HepG2 (cell line): ENCODE measurements around the gene CEP89. TPM values are rescaled to one million over a fixed set of nuclear protein-coding genes. Genes with fewer than 3 reads are reported as not detected.

Experiments
- ATAC-seq: fragments of 200-7000 bp; cut with Tn5 transposase; 3 replicates; pipeline ENCODE4 v1.9.1; 2020; ENCODE audit warnings: mild to moderate bottlenecking, moderate library complexity
- BruUV-seq: library from RNA; stranded (reverse); fragments of 400-500 nt; replicated peaks from 2 replicates; lab custom pipeline; 2021; lab: Mats Ljungman, UMichigan
- CTCF ChIA-PET: fragments of 300-600 bp; formaldehyde crosslinking; extraction: SDS; loops from one replicate; lab custom pipeline; 2021; ENCODE audit warnings: low total read pairs, inconsistent platforms, low intra/inter-chr PET ratio; lab: Yijun Ruan, JAX
- POLR2A ChIA-PET: fragments of 350-600 bp; sonication (Branson Sonifier 250); formaldehyde crosslinking; loops from one replicate; lab custom pipeline; 2020; ENCODE audit warnings: antibody characterized with exemption, inconsistent platforms; lab: Yijun Ruan, JAX
- DNase-seq: peaks from one replicate; pipeline ENCODE4 v3.0.0-alpha.2; 2015; ENCODE audit warnings: low spot score
- FAIRE-seq: peaks from 3 replicates; lab custom pipeline; 2011; peaks lifted over from hg19 to GRCh38; lab: Jason Lieb, UNC
- H2AFZ ChIP-seq: one replicate; pipeline ENCODE4 v1.6.1; 2011; ENCODE audit warnings: low read length, inconsistent platforms
- H3K27ac ChIP-seq: fragments of 300-600 bp; 3 replicates; pipeline ENCODE4 v1.8.0; 2011; ENCODE audit warnings: mixed run types, mild to moderate bottlenecking, mixed read lengths, low read length, inconsistent platforms; ENCODE audit not compliant: insufficient read depth; ENCODE audit errors: extremely low read length
- H3K27me3 ChIP-seq, 2 experiments: fragments of 200-600 bp in 1 of 2; 2 replicates in 1 of 2; 3 replicates in 1 of 2; pipeline versions ENCODE4 v1.6.0 to v1.8.0; 2011; ENCODE audit warnings: low read length in 2 of 2, mild to moderate bottlenecking in 2 of 2, moderate library complexity in 2 of 2, inconsistent platforms in 1 of 2; ENCODE audit not compliant: insufficient read depth in 2 of 2, control insufficient read depth in 1 of 2
- H3K36me3 ChIP-seq, 2 experiments: fragments of 200-600 bp in 1 of 2; replicated peaks in 1 of 2; 2 replicates in 1 of 2; 3 replicates in 1 of 2; pipeline versions ENCODE4 v1.5.1 to v1.8.0; 2011; ENCODE audit warnings: low read length in 2 of 2, inconsistent platforms in 1 of 2; ENCODE audit not compliant: insufficient read depth in 2 of 2, control insufficient read depth in 1 of 2
- H3K4me1 ChIP-seq: 2 replicates; pipeline ENCODE4 v1.5.1; 2012; ENCODE audit warnings: low read length, inconsistent platforms; ENCODE audit not compliant: insufficient read depth
- H3K4me2 ChIP-seq: 2 replicates; pipeline ENCODE4 v1.6.0; 2011; ENCODE audit warnings: low read depth, low read length, inconsistent platforms
- H3K4me3 ChIP-seq, 3 experiments: fragments of 200-600 bp in 1 of 3; sonication (generic), shearing (Covaris generic) in 1 of 3; replicated peaks in 1 of 3; 2 replicates each; pipeline ENCODE4 v1.5.1; 2011 to 2016; ENCODE audit warnings: low read length in 3 of 3, inconsistent platforms in 2 of 3, low read depth in 2 of 3, mild to moderate bottlenecking in 2 of 3, control low read depth in 1 of 3, mixed read lengths in 1 of 3; ENCODE audit not compliant: insufficient read depth in 1 of 3
- H3K79me2 ChIP-seq: one replicate; pipeline ENCODE4 v1.6.1; 2011; ENCODE audit warnings: low read length, inconsistent platforms; ENCODE audit not compliant: insufficient read depth
- H3K9ac ChIP-seq: 2 replicates; pipeline ENCODE4 v1.6.0; 2011; ENCODE audit warnings: mild to moderate bottlenecking, low read depth, low read length, inconsistent platforms; ENCODE audit not compliant: insufficient read depth
- H3K9me3 ChIP-seq: 2 replicates; pipeline ENCODE4 v1.5.1; 2012; ENCODE audit warnings: mild to moderate bottlenecking, low read length
- H4K20me1 ChIP-seq: 2 replicates; pipeline ENCODE4 v1.6.0; 2011; ENCODE audit warnings: inconsistent platforms, mild to moderate bottlenecking, low read length, moderate library complexity; ENCODE audit not compliant: insufficient read depth
- BATF2 ChIP-seq: sonication (generic); formaldehyde crosslinking; IDR thresholded peaks from 2 replicates; pipeline ENCODE4 v1.8.0; 2022; ENCODE audit warnings: mild to moderate bottlenecking, missing genetic modification reagents, moderate library complexity
- BCLAF1 ChIP-seq: fragments of 450-650 bp; IDR thresholded peaks from 2 replicates; pipeline ENCODE4 v1.6.1; 2017; ENCODE audit warnings: mild to moderate bottlenecking
- MLXIP ChIP-seq: sonication (generic); formaldehyde crosslinking; IDR thresholded peaks from 2 replicates; pipeline ENCODE4 v1.9.0; 2021; ENCODE audit warnings: missing genetic modification reagents, borderline replicate concordance
- RCOR2 ChIP-seq: IDR thresholded peaks from 2 replicates; pipeline ENCODE4 v1.6.1; 2016; ENCODE audit warnings: missing biosample characterization, missing genetic modification reagents
- STAG1 ChIP-seq: sonication (generic); formaldehyde crosslinking; IDR thresholded peaks from 2 replicates; pipeline ENCODE4 v1.4.0; 2020; ENCODE audit warnings: missing genetic modification reagents
- TIGD3 ChIP-seq: sonication (generic); formaldehyde crosslinking; IDR thresholded peaks from 2 replicates; pipeline ENCODE4 v1.5.1; 2020; ENCODE audit warnings: mild to moderate bottlenecking, missing genetic modification reagents, borderline replicate concordance
- TOE1 ChIP-seq: sonication (generic); formaldehyde crosslinking; IDR thresholded peaks from 2 replicates; pipeline ENCODE4 v1.4.0; 2020; ENCODE audit warnings: mild to moderate bottlenecking, missing genetic modification reagents
- ZC3H4 ChIP-seq: sonication (generic); formaldehyde crosslinking; IDR thresholded peaks from 2 replicates; pipeline ENCODE4 v1.4.0; 2020; ENCODE audit warnings: missing genetic modification reagents, borderline replicate concordance
- ZNF546 ChIP-seq: sonication (generic); formaldehyde crosslinking; conservative IDR thresholded peaks from 2 replicates; pipeline ENCODE4 v1.8.1; 2023; ENCODE audit warnings: mild to moderate bottlenecking, missing genetic modification reagents
- WGBS: methylation state at CpG from one replicate; pipeline ENCODE4 v1.1.6; 2017; ENCODE audit warnings: low lambda C conversion rate; 5-methylcytosine and 5-hydroxymethylcytosine counted together
- in situ Hi-C: cut with HindIII; loops from 2 replicates; pipeline ENCODE4 v1.10.0; 2017; ENCODE audit warnings: low pct_unique_long_range_greater_than_20kb; ENCODE audit not compliant: extremely low pct_ligation_motif_present
- intact Hi-C: fragments of 100-400 bp; cut with micrococcal nuclease; formaldehyde crosslinking; loops from one replicate; pipeline ENCODE4 v1.10.0; 2022; ENCODE audit not compliant: unreplicated experiment
- polyA plus RNA-seq, 8 experiments: library from polyadenylated mRNA; depleted of rRNA in 3 of 8; stranded (reverse) in 7 of 8; unstranded in 1 of 8; fragments of >200 nt; fragmentation: Illumina TruSeq in 4 of 8; extraction: Trizol in 4 of 8; gene quantifications; 2 replicates each; pipeline versions ENCODE4 v1.2.1 to v1.2.3, GENCODE V29; 2011 to 2016; ENCODE audit warnings: low read depth in 4 of 8, missing spikeins in 1 of 8, mixed read lengths in 1 of 8; ENCODE audit not compliant: insufficient read depth in 1 of 8
- total RNA-seq, 5 experiments: library from RNA; depleted of rRNA; stranded (reverse); fragments of >200 nt; fragmentation: Illumina TruSeq; extraction: Trizol; gene quantifications; 2 replicates each; pipeline ENCODE4 v1.2.3, GENCODE V29; 2016; ENCODE audit warnings: low read depth in 1 of 5
- TF ChIP-seq, protein P1 (sequence below): sonication (generic); formaldehyde crosslinking; IDR thresholded peaks from 2 replicates; pipeline ENCODE4 v1.4.0; 2020; ENCODE audit warnings: missing genetic modification reagents; ENCODE audit errors: not compliant biosample characterization
- TF ChIP-seq, protein P2 (sequence below): sonication (generic); formaldehyde crosslinking; IDR thresholded peaks from 2 replicates; pipeline ENCODE4 v1.4.0; 2020; ENCODE audit warnings: missing genetic modification reagents, borderline replicate concordance

Gene CEP89
- total and polyA plus RNA-seq, 2 of the 13 experiments (the other 11 are each of a cell fraction or from before 2014, with no cell fraction given), result 7.2 to 10.9 TPM

- no peak for ATAC-seq
- no peak for DNase-seq
- Histone ChIP-seq H3K9me3 (no peaks in the 10 kb centered on the region), H3K4me3 (no peak overlapping the region), H3K27ac (no peak overlapping the region), H2AFZ (no peak overlapping the region), H4K20me1 (no peaks in the 10 kb centered on the region), H3K27me3 (no peaks in the 10 kb centered on the region), H3K4me1 (no peaks in the 10 kb centered on the region), H3K4me2 (no peak overlapping the region), H3K79me2 (no peaks in the 10 kb centered on the region), H3K9ac (no peak overlapping the region), H3K36me3 (no peaks in the 10 kb centered on the region)
- in situ Hi-C loops (no loop called here), intact Hi-C loops (no loop called here)
- no TSS peak for BruUV-seq
- 87% methylated on average over 9 of the region's 9 CpGs for WGBS
- CTCF ChIA-PET, result no interaction called here
- FAIRE-seq, result no peak
- POLR2A ChIA-PET, result no interaction called here
- TF ChIP-seq BCLAF1 (no peak), BATF2 (CRISPR knock-in tag) (no peak), TIGD3 (no peak), TOE1 (CRISPR knock-in tag) (no peak), STAG1 (CRISPR knock-in tag) (no peak), ZC3H4 (CRISPR knock-in tag) (no peak), ZNF546 (no peak), RCOR2 (CRISPR knock-in tag) (no peak), MLXIP (CRISPR knock-in tag) (no peak)
- TF ChIP-seq, protein P1, sequence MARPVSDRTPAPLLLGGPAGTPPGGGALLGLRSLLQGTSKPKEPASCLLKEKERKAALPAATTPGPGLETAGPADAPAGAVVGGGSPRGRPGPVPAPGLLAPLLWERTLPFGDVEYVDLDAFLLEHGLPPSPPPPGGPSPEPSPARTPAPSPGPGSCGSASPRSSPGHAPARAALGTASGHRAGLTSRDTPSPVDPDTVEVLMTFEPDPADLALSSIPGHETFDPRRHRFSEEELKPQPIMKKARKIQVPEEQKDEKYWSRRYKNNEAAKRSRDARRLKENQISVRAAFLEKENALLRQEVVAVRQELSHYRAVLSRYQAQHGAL (CRISPR knock-in tag), result no peak
- TF ChIP-seq, protein P2, sequence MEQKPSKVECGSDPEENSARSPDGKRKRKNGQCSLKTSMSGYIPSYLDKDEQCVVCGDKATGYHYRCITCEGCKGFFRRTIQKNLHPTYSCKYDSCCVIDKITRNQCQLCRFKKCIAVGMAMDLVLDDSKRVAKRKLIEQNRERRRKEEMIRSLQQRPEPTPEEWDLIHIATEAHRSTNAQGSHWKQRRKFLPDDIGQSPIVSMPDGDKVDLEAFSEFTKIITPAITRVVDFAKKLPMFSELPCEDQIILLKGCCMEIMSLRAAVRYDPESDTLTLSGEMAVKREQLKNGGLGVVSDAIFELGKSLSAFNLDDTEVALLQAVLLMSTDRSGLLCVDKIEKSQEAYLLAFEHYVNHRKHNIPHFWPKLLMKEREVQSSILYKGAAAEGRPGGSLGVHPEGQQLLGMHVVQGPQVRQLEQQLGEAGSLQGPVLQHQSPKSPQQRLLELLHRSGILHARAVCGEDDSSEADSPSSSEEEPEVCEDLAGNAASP (CRISPR knock-in tag), result no peak
These were observed 94.3 kb downstream of the CEP89 start for GRCh38 chr19:32877323-32877912.
